Left renal pelvis (tissue), 4 donors: Measurements from ENCODE around the gene NT5C1A. TPM values are rescaled to one million over a fixed set of nuclear protein-coding genes. Genes with fewer than 3 reads are reported as not detected.

Experiments
- DNase-seq, 4 donors: peaks; one replicate each; pipeline ENCODE4 v3.0.0-alpha.2; 2013; ENCODE audit warnings: low read depth in 4 of 4, low spot score in 3 of 4
- polyA plus RNA-seq, 4 donors: library from polyadenylated mRNA; unstranded; fragments of 120-200 nt; gene quantifications; one replicate each; pipeline ENCODE4 v1.2.1, GENCODE V29; 2013; ENCODE audit not compliant: insufficient read length in 4 of 4

The NT5C1A gene
- polyA plus RNA-seq, 4 donors = 0.27 to 1.7 (median 0.43) TPM

- DNase-seq = no peak
Observed at GRCh38 chr1:39690794-39691382, 19.0 kb upstream of the NT5C1A start.

DNA sequence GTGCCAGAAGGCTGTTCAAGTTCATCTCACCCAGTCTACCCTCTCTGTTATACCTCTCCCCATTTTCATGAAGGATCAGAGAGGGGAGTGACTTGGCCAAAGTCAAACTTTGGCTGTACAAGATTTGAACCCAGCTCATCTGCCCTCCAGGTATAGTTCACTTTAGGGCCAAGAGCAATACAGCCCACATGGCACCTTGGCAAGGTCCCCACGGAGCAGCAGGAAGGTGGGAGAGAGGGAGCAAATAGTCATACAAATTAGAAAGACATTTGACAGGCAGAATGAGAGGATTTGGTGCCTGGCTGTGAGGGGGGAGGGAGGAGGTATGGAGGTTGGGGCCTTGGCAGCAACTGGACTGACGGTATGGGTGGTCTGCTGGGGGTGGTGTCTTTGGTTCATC is 18.3 kb upstream of the NT5C1A start:
- no peak for DNase-seq

- no peak for DNase-seq
Observed at GRCh38 chr1:39689635-39690034, 17.7 kb upstream of the NT5C1A start.

- DNase-seq = no peak
Observed at GRCh38 chr1:39689214-39689613, 17.3 kb upstream of the NT5C1A start.

GRCh38 chr1:39688706-39689105 is 16.8 kb upstream of the NT5C1A start:
- no peak for DNase-seq

- no peak for DNase-seq
Observed at GRCh38 chr1:39687243-39687642, 15.3 kb upstream of the NT5C1A start.

DNA sequence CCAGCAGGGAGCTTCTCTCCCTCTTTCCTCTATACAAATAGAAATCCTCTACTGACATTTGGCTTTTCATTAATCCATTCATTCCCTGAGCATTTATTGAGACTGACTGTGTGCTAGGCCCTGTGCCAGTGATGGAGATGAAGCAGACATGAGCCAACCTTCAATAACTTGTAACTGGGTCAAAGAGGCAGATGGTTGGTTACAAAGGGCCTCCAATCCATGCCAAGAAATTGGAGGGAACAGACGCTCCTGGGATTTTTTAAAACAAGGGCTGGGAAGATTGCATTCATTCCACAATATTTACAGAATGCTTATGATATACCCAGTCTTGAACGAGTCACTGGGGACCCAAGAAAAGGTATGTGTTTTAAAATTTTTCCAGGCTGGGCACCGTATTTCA is 13.2 kb upstream of the NT5C1A start:
- DNase-seq = no peak

DNA sequence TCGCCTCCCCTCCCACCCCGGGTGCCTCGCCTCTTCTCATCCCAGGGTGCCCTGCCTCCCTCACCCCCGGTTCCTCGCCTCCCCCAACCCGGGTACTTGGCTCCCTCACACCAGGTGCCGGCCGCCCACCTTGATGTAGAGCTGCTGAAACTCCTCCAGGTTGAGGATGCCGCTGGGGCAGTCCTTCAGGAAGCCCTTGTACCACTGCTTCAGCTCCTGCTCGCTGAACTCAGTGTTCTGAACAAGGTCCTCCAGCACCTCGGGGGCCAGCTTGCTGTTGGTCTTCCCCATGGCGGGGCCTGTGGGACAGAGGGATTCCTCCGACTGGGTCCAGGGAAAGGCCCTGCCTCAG is 12.4 kb upstream of the NT5C1A start:
- no peak for DNase-seq

DNA sequence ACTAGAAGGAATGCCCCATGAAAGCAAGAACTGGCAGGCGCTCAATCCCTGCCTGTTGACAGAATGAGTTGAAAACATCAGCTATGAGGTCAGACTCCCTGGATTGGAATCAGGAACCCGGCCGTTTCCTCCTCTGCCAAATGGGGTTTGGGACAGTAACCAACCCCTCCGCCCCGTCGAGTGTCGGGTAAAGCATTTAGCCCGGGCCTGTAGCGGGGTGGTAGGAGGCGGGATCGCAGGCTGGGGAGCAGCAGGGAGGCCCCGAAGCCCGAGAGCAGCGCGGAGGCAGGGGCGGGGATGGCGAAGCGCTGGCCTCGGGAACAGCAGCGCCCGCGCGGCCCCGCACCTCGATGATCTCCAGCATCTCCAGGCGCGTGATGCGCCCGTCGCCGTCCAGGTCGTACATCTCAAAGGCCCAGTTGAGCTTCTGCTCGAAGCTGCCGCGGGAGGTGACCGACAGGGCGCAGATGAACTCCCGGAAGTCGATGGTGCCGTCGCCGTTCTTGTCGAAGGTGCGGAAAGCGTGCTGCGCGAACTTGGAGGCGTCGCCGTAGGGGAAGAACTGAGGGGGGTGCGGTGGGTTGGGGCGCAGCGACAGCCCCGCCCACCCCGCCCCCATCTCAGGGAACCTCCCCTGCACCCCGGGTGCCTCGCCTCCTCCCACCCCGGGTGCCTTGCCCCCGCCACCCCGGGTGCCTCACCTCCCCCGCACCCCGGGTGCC is 11.8 kb upstream of the NT5C1A start:
- DNase-seq = no peak

DNA sequence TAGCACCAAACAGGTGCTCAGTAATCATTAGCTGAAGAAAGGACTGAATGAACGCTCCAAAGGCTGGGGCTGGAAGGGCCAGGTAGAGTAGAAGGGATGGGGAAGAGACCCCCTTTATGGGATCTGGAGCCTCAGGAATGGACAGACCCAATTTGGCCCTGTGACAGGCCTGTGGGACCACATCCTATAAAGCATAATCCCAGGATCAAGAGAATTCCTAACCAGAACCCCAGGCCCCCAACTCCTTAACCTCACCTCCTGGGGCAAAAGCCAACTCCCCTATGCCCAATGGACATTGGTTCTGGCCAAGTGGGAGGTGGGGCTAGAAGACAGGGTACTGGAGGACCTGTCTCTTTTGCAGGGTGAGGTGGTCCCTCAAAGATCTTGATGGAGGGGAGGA is 10.1 kb upstream of the NT5C1A start:
- DNase-seq = no peak

- no peak for DNase-seq
Observed at GRCh38 chr1:39681294-39681693, 9.4 kb upstream of the NT5C1A start.

DNA sequence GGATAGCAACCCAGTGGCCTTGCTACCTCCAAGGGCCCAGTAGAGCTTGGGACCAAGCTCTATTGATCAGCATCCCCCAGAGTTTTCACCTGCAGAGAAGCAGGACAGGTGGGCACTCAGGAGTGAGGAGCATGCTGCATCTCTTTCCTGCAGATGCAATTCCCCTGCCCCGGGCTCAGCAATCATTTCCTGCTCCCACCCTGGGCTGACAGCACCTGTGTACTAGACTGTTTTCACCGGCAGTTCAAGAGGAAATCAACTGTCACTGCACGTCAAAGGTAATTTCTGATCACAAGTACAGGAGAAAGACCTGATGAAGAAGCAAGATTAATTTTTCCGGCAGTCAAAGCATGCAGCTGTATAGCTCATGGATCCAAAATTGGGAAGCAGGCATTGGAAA is 8.8 kb upstream of the NT5C1A start:
- no peak for DNase-seq

- no peak for DNase-seq
Observed at GRCh38 chr1:39679821-39680220, 7.9 kb upstream of the NT5C1A start.

DNA sequence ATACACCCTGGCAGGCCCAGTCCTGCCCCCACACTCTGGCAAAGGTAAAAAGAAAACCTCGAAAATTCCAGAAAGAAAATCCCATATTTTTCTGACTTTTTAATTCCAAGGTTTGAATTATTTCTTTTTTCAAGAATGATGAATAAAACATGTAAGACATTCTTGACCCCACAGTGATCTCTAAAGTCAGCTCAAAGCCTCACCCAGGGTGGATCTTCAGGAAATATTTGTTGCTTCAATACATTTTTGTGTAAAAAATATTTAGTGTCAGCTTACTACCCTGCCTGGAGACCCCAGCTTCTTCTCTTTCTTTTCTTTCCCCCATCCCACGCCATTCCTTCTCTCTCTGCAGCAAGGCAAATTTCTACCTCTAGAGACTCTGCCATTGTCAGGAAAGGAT is 7.0 kb upstream of the NT5C1A start:
- DNase-seq = no peak

GRCh38 chr1:39677645-39678044 is 5.7 kb upstream of the NT5C1A start:
- no peak for DNase-seq

DNA sequence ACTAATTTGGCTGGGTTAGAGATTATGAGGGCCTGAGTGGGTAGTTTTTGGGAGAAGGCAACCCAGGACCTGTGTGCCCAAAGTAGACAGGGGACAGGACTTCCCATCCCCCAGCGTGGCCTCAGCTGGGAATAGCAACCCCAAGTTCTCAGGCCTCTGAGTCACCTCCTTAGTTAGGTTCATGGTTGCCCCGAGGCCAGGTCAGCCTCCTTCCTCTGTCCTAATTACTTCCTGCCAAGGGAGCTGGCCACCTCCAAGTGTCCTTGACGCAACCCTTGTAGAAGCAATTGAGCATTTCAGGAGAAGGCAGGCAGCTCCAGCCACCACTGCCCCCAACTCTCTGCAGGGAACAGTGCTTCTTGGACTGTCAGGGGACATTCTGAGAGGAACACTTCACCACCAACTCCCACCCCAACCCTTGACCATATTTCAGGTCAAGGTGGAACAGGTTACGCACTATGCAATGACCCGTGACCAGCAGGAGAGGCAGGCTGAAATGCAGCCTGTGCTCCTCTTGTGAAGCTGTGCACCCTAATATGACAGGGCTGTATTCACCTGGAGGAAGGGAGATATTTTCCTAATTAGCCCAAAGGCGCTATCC is 5.1 kb upstream of the NT5C1A start:
- DNase-seq = no peak

DNA sequence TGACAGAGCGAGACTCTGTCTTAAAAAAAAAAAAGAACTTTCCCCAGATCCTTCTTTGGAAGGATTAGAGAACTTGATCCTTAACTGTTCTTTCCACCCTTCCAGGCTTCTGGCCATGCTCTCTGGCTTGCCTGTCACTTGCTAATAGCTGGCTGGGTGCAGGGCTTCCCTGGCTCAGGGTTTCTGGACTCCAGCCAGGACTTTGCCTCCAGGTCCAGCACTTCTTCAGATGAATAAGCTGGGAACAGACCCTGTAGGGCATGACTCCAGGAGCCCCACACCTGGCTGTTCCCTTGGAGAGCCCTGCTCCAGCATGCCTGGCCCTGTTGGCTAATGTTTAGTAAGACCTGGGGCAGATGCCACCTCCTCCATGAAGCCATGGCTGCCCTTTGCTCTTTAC is 3.3 kb upstream of the NT5C1A start:
- no peak for DNase-seq

DNA sequence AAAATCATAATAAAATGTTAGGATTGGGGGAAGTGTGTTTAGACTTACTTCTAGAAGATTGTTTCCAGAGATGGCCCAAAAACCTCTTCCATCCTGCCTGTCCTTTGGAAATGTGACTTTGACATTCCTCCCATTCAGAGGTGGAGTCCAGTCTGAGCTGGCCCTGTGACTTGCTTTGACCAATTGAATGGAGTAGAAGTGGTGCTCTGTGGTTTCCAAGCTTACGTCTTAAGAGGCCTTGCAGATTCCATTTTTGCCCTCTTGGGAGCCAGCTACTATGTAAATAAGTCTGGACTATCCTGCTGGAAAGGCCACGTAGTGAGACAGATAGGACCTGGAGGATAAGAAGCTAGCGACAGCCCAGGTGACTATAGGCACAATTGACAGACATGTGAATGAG is 1.3 kb upstream of the NT5C1A start:
- DNase-seq = no peak

DNA sequence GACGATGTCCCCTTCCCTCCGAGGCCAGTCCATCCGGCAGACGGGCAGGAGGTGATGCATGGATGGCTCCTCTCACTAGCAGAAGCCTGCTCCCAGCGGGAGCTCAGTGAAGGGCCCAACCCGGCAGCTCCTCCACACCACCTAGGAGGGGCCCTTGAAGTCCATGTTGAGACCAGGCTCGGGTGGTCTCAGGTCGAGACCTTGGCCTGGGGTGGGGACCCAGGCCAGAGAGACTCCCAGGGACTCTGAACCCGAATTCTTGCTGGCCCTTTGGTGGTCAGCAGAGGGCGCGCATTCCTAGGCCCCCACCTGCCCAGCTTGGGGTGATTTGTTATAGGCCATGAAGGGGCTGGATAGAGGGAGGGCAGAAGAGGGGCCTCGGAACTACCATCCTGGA is 642 bp upstream of the NT5C1A start:
- DNase-seq = no peak

DNA sequence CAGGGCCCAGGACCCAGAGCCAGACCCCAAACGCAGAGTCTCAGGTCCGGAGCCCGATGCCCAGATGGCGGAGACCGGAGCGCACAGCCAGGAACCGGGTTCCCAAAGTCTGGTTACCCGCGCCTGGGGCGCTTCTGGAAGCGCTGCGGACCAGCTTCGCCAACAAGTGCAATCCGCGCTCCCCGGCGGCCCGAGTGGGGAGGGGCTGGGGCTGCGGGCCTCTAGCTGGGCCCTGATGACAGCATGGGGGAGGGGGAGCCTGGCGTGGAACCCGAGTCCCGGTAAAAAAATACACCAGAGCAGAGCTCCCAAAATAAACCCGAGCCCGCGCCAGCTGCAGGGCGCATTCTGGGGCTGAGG is 494 bp downstream of the NT5C1A start:
- no peak for DNase-seq

DNA sequence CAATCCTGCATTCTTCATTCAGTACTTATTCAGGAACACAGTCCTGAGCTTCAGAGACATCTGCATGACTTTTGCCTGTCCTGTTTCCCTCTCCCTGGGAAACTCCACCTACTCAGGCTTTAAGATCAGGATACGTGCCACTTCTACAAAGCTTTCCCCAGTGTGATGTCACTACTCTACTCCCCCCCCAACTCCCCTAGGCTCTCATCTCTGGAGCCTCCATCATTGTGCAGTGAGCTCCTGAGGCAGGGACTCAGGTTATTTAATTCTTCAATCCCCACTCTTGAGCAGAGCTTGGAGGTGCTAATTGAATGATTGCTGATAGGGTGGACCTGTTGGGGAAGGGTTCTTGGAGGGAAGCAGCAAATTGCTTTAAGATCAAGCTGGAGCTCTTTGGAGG is 1.2 kb downstream of the NT5C1A start:
- no peak for DNase-seq

GRCh38 chr1:39668894-39669293 is 3.0 kb downstream of the NT5C1A start:
- DNase-seq = no peak

GRCh38 chr1:39668111-39668510 is 3.8 kb downstream of the NT5C1A start:
- no peak for DNase-seq
